T-helper 1 cell treated with Interleukin-12 subunit alpha and Interleukin-12 subunit beta and Interleukin-4 antibody, amounts not matched to agents 30 μg/mL and 1 μg/mL, for 36 hours (primary cell): ENCODE measurements around the gene TMEM59L.
A peak's percentile ranks its signal among the peaks of the same experiment; 100 is the strongest.

Experiments used
- H3K27ac Mint-ChIP-seq: one replicate; pipeline ENCODE4 v1.8.0; 2021; ENCODE audit warnings: mild to moderate bottlenecking, mixed read lengths
- H3K27me3 Mint-ChIP-seq: one replicate; pipeline ENCODE4 v1.8.0; 2021; ENCODE audit warnings: low read depth, mixed read lengths
- H3K36me3 Mint-ChIP-seq: one replicate; pipeline ENCODE4 v1.8.0; 2021; ENCODE audit warnings: low read depth, mixed read lengths
- H3K4me1 Mint-ChIP-seq: one replicate; pipeline ENCODE4 v1.8.0; 2021; ENCODE audit warnings: low read depth, mixed read lengths
- H3K4me3 Mint-ChIP-seq: one replicate; pipeline ENCODE4 v1.8.0; 2021; ENCODE audit warnings: mild to moderate bottlenecking, moderate library complexity, mixed read lengths
- H3K9me3 Mint-ChIP-seq: one replicate; pipeline ENCODE4 v1.8.0; 2021; ENCODE audit warnings: mixed read lengths

TMEM59L gene

DNA sequence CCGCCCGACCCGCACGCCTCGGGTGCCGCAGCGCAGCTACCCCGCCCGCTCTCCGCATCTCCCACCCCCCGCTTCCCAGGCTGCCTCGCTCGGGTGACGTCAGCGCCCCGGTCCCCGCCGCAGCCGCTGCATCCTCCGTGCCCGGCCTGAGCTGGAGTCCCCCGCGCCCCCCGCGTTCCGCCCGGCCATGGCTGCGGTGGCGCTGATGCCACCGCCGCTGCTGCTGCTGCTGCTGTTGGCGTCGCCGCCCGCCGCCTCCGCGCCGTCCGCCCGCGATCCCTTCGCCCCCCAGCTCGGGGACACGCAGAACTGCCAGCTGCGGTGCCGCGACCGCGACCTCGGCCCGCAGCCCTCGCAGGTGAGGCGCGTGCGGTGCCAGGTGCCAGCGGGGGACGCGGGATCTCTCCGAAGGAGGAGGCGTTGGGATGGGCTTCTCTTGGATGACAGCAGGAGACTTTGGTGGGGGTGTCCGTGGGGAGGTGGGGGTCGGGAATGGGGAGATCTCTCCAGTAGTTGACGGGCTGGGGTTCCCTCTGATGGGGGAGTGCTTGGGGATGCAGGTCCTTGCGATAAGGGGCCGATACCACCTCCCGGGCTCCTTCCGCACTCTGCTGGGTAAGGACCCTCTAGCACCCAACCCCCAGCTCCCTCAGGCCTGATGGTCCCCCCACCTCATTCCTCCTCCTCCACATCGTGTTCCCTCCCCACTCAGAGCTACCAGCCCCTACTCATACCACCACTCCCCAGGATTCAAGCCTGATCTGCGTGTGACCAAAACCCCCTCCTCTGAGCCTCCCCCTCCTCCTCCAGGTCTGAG lies at the start of gene TMEM59L:
Gene TMEM59L, plus strand, starts transcription at position 99 of the 817 bp plus-strand sequence. Its CDS starts 89 bp downstream, at position 188.
- Mint-ChIP-seq H3K36me3 (no peaks in the 10 kb centered on the region), H3K9me3 (no peaks in the 10 kb centered on the region), H3K27me3 (peaks cover 82% of the 10 kb centered on the region), H3K4me3 (peak within 1 kb of the TSS; percentile 73), H3K27ac (no peak within 1 kb of the TSS), H3K4me1 (peaks cover 13% of the 10 kb centered on the region)

DNA sequence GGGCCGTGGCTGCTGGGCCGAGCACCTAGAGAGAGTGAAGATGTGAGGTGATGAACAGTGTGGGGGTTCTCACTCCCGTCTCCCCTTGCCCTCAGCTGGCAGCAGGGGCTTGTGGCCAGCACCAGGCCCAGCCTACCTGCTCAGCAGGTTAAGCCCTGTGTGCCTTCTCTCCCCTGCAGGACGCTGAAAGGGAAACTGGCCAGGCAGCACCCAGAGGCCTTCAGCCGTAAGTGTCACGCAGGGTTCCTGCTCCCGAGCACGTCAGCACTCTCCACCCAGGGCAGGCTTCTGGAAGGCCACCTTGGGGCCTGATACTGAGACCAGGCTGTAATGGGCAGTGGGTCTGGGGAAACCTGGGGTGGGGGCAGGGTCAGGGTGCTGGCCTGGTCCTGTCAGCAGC lies 45.7 kb upstream of the TMEM59L start:
- Mint-ChIP-seq H3K36me3 (peaks cover 41% of the 10 kb centered on the region), H3K4me3 (no peak overlapping the region), H3K4me1 (peaks cover 5% of the 10 kb centered on the region), H3K27ac (no peak overlapping the region), H3K27me3 (no peaks in the 10 kb centered on the region), H3K9me3 (no peaks in the 10 kb centered on the region)

DNA sequence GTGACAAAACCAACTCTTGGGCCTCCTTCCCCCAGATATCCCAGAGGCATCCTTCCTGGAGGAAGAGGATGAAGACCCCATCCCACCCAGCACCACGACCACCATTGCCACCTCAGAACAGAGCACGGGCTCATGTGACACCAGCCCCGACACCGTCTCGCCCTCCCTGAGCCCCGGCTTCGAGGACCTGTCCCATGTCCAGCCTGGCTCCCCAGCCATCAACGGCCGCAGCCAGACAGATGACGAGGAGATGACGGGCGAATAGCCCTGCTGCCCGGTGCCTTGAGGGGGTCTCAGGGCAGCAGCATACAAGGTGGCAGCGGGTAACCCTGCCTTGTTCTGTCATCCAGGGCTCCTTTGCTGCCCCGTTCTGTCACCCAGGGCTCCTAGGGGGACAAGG lies 44.3 kb upstream of the TMEM59L start:
- H3K4me3 Mint-ChIP-seq, result no peak overlapping the region
- peaks cover 15% of the 10 kb centered on the region for H3K4me1 Mint-ChIP-seq
- no peak overlapping the region for H3K27ac Mint-ChIP-seq
- H3K36me3 Mint-ChIP-seq, result peaks cover 47% of the 10 kb centered on the region
- H3K9me3 Mint-ChIP-seq, result no peaks in the 10 kb centered on the region
- no peaks in the 10 kb centered on the region for H3K27me3 Mint-ChIP-seq

DNA sequence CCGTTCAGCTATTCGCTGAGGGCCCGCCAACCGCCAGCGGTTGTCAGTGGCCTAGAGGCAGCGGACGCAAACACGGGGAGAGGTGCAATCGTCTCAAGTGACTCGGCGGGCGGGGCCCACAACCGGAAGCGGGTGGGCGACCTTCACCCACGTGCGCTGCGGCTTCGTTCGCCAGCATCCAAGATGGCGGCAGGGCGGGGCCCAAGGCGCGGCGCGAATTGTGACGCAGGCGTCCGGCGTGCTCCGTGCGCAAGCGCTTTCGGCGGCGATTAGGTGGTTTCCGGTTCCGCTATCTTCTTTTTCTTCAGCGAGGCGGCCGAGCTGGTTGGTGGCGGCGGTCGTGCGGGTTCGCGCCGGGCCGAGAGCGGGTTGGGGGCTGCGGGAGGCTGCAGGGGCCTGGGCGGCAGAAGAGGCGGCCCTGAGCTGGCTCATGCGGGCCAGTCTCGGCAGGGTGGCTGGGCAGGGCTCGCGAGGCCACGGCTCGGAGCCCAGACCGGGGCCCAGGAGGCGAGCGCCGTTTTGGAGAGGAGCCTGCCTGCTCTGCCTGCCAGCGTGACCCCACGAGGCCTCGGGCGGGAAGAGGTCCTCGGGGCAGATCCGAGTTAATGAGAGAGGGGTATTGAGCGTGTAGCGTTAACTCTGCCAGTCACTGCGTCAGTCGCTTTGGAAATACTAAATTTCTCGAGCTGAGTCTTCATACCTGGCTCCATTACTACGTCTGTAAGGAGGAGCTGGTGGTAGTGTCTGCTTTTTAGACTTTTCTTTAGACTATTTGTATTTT lies 40.9 kb upstream of the TMEM59L start, which contains the start of gene UBA52:
Gene UBA52, plus strand, starts transcription at position 294 of the 781 bp plus-strand sequence. CDS start 1,444 bp downstream, outside the sequence.
- peaks cover 16% of the 10 kb centered on the region for H3K4me1 Mint-ChIP-seq
- peak within 1 kb of the TSS; percentile 95 for H3K27ac Mint-ChIP-seq
- H3K27me3 Mint-ChIP-seq, result no peaks in the 10 kb centered on the region
- peaks cover 53% of the 10 kb centered on the region for H3K36me3 Mint-ChIP-seq
- H3K9me3 Mint-ChIP-seq, result no peaks in the 10 kb centered on the region
- peak within 1 kb of the TSS; percentile 89 for H3K4me3 Mint-ChIP-seq

DNA sequence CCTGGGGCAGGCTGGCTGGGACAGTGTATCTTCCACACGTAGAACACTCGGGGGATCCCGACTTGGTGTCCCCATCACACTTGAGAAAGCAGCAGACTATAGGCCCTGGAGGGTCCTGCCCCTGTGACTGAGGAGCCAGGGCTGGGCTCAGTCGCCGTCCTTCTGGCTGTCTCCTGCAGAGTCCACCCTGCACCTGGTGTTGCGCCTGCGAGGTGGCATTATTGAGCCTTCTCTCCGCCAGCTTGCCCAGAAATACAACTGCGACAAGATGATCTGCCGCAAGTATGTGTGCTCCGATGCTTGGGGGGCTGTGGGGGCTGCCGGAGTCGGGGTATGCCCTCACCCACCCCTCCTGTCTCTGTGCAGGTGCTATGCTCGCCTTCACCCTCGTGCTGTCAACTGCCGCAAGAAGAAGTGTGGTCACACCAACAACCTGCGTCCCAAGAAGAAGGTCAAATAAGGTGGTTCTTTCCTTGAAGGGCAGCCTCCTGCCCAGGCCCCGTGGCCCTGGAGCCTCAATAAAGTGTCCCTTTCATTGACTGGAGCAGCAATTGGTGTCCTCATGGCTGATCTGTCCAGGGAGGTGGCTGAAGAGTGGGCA lies 37.9 kb upstream of the TMEM59L start:
- Mint-ChIP-seq H3K9me3 (no peaks in the 10 kb centered on the region), H3K27me3 (no peaks in the 10 kb centered on the region), H3K36me3 (peaks cover 38% of the 10 kb centered on the region), H3K4me3 (peak overlapping the region; percentile 16), H3K27ac (no peak overlapping the region), H3K4me1 (peaks cover 16% of the 10 kb centered on the region)

DNA sequence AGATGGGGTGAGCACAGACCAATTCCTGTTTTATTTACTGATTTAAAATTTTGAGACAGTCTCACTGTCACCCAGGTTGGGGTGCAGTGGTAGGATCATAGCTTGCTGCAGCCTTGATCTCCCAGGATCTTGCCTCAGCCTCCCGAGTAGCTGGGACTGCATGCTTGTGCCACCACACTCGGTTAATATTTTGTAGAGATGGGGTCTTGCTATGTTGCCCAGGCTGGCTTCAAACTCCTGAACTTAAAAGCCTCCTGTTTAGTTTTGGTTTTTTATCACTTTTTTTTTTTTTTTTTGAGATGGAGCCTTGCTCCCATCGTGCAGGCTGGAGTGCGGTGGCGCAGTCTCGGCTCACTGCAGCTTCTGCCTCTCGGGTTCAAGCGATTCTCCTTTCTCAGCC lies 36.3 kb upstream of the TMEM59L start:
- peaks cover 13% of the 10 kb centered on the region for H3K4me1 Mint-ChIP-seq
- H3K4me3 Mint-ChIP-seq, result no peak overlapping the region
- no peak overlapping the region for H3K27ac Mint-ChIP-seq
- no peaks in the 10 kb centered on the region for H3K9me3 Mint-ChIP-seq
- H3K27me3 Mint-ChIP-seq, result no peaks in the 10 kb centered on the region
- H3K36me3 Mint-ChIP-seq, result peaks cover 34% of the 10 kb centered on the region

DNA sequence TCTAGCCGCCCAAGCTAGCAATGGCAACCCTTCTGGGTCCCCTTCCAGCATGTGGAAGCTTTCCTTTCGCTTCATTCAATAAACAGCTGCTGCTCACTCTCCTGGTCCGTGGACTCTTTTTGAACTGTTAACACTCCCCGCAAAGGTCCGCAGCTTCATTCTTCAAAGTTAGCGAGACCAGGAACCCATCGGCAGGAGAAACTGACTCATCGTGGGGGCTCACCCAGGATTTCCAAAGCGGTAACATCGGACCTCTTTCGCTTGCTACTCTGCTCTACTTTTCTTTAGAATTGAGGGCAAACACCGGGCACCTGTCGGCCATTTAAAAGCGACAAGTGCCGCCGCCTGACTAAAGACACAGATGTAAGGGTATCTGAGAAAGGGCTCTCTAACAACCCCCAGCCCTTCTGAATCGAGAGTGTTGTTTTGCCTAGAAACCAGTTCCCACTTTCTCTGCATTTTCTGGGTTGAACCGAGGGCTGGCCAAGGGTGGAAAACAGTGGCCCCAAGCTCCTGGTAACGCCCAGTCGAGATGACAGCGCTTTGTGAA lies 35.2 kb upstream of the TMEM59L start:
- Mint-ChIP-seq H3K9me3 (no peaks in the 10 kb centered on the region), H3K27me3 (no peaks in the 10 kb centered on the region), H3K4me3 (no peak overlapping the region), H3K4me1 (peaks cover 11% of the 10 kb centered on the region), H3K27ac (no peak overlapping the region), H3K36me3 (peaks cover 29% of the 10 kb centered on the region)

DNA sequence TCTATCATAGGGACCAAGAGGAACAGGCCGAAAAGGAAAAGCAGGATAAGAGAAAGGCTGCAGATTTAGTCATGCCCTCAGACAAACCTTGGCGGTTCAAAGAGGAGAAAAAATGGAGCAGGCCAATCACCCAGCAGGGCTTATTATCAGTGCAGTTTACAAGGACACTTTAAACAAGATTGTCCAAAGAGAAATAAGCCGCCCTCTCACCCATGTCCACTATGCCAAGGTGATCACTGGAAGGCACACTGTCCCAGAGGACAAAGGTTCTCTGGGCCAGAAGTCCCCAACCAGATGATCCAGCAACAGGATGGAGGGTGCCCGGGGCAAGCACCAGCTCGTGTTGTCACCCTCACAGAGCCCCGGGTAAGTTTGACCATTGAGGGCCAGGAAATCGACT lies 32.4 kb upstream of the TMEM59L start:
- H3K9me3 Mint-ChIP-seq, result no peaks in the 10 kb centered on the region
- peaks cover 12% of the 10 kb centered on the region for H3K36me3 Mint-ChIP-seq
- H3K27me3 Mint-ChIP-seq, result no peaks in the 10 kb centered on the region
- no peak overlapping the region for H3K27ac Mint-ChIP-seq
- H3K4me1 Mint-ChIP-seq, result peaks cover 6% of the 10 kb centered on the region
- no peak overlapping the region for H3K4me3 Mint-ChIP-seq

DNA sequence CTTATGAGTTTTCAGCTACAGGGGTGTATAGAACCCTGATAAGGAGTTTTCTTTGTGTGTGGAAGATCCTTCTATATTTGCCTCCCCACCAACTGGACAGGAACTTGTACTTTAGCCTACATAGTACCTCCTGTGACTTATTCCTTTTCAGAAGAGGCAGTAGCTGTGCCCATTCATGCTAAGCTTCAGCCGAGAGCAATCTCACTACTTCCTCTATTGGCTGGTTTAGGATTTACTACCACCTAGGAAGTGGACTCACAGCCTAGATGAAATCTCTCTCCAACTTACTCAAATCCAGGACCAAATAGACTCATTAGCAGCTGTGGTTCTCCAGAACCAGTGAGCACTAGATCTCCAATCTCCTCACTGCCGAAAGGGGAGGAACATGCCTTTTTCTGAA lies 26.4 kb upstream of the TMEM59L start:
- peak overlapping the region; percentile 57 for H3K27ac Mint-ChIP-seq
- peaks cover 36% of the 10 kb centered on the region for H3K4me1 Mint-ChIP-seq
- H3K4me3 Mint-ChIP-seq, result no peak overlapping the region
- peaks cover 8% of the 10 kb centered on the region for H3K36me3 Mint-ChIP-seq
- H3K9me3 Mint-ChIP-seq, result no peaks in the 10 kb centered on the region
- no peaks in the 10 kb centered on the region for H3K27me3 Mint-ChIP-seq

DNA sequence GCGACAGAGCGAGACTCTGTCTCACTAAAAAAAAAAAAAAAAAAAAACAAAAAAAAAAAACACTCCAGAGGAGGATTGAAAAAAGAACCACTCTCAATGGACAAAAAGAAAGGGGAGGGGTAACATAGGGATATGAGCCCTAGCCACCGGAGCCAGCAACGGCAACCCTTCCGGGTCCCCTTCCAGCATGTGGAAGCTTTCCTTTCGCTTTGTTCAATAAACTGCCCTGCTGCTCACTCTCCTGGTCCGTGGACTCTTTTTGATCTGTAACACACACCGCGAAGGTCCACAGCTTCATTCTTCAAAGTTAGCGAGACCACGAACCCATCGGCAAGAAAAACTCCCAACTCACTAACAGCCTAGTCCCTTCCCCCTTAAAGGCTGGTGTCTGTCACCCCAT lies 25.1 kb upstream of the TMEM59L start:
- H3K27ac Mint-ChIP-seq, result peak overlapping the region; percentile 95
- no peaks in the 10 kb centered on the region for H3K9me3 Mint-ChIP-seq
- peak overlapping the region; percentile 88 for H3K4me3 Mint-ChIP-seq
- H3K27me3 Mint-ChIP-seq, result no peaks in the 10 kb centered on the region
- H3K4me1 Mint-ChIP-seq, result peaks cover 36% of the 10 kb centered on the region
- H3K36me3 Mint-ChIP-seq, result peaks cover 11% of the 10 kb centered on the region

DNA sequence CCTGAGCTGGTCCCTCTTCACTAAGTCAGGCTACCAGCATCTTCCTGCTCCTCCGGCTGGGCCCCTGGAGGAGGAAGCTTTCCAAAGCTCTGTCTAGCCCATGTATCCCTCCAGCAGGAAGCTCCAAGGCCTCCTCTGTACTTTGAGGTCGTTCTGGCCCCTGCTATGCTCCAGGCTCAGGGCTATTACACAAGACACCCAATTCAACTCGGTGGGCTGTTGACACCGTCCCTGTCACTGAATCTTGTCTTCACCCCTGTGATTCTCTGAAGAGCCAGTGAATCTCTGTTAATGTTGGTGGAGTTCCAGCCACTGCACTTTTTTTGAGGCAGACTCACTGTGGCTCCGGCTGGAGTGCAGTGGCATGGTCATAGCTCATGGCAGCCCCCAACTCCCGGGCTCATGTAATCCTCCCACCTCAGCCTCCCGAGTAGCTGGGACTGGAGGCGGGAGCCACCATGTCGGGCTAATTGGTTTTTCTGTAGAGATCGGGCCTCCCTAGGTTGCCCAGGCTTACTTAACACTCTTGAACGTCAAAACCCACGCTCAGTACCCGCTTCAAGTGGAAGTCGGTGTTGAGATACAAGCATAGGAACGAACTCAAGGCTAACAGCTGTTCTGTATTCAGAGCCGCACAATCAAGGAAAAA lies 24.6 kb upstream of the TMEM59L start:
- no peaks in the 10 kb centered on the region for H3K27me3 Mint-ChIP-seq
- peak overlapping the region; percentile 88 for H3K4me3 Mint-ChIP-seq
- no peaks in the 10 kb centered on the region for H3K9me3 Mint-ChIP-seq
- peak overlapping the region; percentile 95 for H3K27ac Mint-ChIP-seq
- H3K4me1 Mint-ChIP-seq, result peaks cover 36% of the 10 kb centered on the region
- H3K36me3 Mint-ChIP-seq, result peaks cover 11% of the 10 kb centered on the region

DNA sequence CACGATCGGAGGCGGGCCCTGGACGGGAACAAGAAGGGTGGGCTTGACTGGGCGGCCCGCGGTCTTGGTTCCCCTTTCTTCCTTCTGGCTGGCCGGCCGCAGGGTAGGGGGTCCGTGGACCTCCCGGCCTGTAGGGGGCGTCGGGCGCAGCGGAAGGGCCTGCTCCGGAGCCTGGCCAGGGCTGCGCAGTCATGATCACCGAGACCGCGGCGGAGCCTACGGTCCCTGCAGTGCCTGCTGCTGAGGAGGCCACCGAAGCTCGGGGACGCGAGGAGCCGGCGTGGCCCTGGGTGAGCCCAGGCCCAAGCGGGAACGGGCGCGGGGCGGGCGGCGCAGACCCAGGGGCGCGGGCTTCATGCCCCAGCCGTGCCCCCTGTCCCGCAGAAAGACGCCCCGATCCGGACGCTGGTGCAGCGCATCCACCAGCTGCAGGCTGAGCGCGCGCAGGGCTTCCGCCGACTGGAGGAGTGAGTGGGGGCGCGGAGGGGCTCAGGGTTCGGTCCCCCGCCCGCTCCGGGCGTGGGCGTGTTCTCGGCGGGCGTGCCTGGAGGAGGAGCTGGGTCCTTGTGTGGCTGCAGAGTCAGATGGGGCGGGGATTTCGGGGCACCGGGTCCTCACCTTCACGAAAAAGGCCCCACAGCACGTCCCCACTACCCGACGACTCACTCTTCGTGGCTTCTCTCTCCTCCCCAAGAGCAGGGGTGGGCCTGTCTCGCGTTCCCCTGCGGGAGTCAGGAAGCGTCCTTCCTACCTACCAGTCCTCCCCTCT lies 23.9 kb upstream of the TMEM59L start, which contains the start of gene REX1BD:
Gene REX1BD, plus strand, starts transcription at position 188 of the 769 bp plus-strand sequence. Its CDS starts 4 bp downstream, at position 192.
- peaks cover 11% of the 10 kb centered on the region for H3K36me3 Mint-ChIP-seq
- peaks cover 40% of the 10 kb centered on the region for H3K4me1 Mint-ChIP-seq
- peak within 1 kb of the TSS; percentile 88 for H3K4me3 Mint-ChIP-seq
- no peaks in the 10 kb centered on the region for H3K27me3 Mint-ChIP-seq
- H3K9me3 Mint-ChIP-seq, result no peaks in the 10 kb centered on the region
- H3K27ac Mint-ChIP-seq, result peak within 1 kb of the TSS; percentile 95
